BE2C (cell line): Measurements from ENCODE around the gene MYL12B.

Experiments used
- DNase-seq: peaks from one replicate; pipeline ENCODE4 v3.0.0-alpha.2; 2020
- H3K27me3 ChIP-seq: fragments of 250-450 bp; sonication (Bioruptor Pico); 2 replicates; pipeline ENCODE4 v1.5.1; 2020; ENCODE audit warnings: mild to moderate bottlenecking
- H3K36me3 ChIP-seq: fragments of 250-450 bp; sonication (Bioruptor Pico); 2 replicates; pipeline ENCODE4 v1.5.1; 2020; ENCODE audit warnings: mild to moderate bottlenecking
- H3K4me1 ChIP-seq: fragments of 250-450 bp; sonication (Bioruptor Pico); 2 replicates; pipeline ENCODE4 v1.5.1; 2020
- H3K4me3 ChIP-seq: 2 replicates; pipeline ENCODE4 v1.5.1; 2011; ENCODE audit warnings: low read depth, low read length
- H3K9me3 ChIP-seq: fragments of 250-450 bp; sonication (Bioruptor Pico); 2 replicates; pipeline ENCODE4 v1.5.1; 2020
- CTCF ChIP-seq: IDR thresholded peaks from 2 replicates; pipeline ENCODE4 v1.5.1; 2012; ENCODE audit warnings: mild to moderate bottlenecking, low read depth, low read length

The MYL12B gene

GRCh38 chr18:3319399-3319798, 57.5 kb downstream of the MYL12B start:
- no peak overlapping the region for H3K4me3 ChIP-seq
- no peaks in the 10 kb centered on the region for H3K9me3 ChIP-seq
- H3K36me3 ChIP-seq = no peaks in the 10 kb centered on the region
- H3K27me3 ChIP-seq = no peaks in the 10 kb centered on the region
- no peak for TF ChIP-seq CTCF
- no peaks in the 10 kb centered on the region for H3K4me1 ChIP-seq
- no peak for DNase-seq

GRCh38 chr18:3319894-3320454, 58.0 kb downstream of the MYL12B start:
- Histone ChIP-seq H3K27me3 (no peaks in the 10 kb centered on the region), H3K4me1 (no peaks in the 10 kb centered on the region), H3K4me3 (no peak overlapping the region), H3K9me3 (no peaks in the 10 kb centered on the region), H3K36me3 (no peaks in the 10 kb centered on the region)
- DNase-seq = no peak
- TF ChIP-seq CTCF = no peak

- Histone ChIP-seq H3K27me3 (no peaks in the 10 kb centered on the region), H3K4me1 (no peaks in the 10 kb centered on the region), H3K4me3 (no peak overlapping the region), H3K9me3 (no peaks in the 10 kb centered on the region), H3K36me3 (no peaks in the 10 kb centered on the region)
- TF ChIP-seq CTCF = no peak
- DNase-seq = peak; percentile 42
These were observed 59.3 kb downstream of the MYL12B start for GRCh38 chr18:3321133-3321812.

- no peaks in the 10 kb centered on the region for H3K4me1 ChIP-seq
- H3K9me3 ChIP-seq = no peaks in the 10 kb centered on the region
- H3K4me3 ChIP-seq = no peak overlapping the region
- no peaks in the 10 kb centered on the region for H3K36me3 ChIP-seq
- no peak for TF ChIP-seq CTCF
- DNase-seq = no peak
- H3K27me3 ChIP-seq = no peaks in the 10 kb centered on the region
These were observed 62.0 kb downstream of the MYL12B start for GRCh38 chr18:3323900-3324299.
